ENCODE data around the gene MTG2. TPM values are rescaled to one million over a fixed set of nuclear protein-coding genes. Genes with fewer than 3 reads are reported as not detected.

MTG2 gene
- total and polyA plus RNA-seq, 2 of the 8 experiments (the other 6 are each of a cell fraction or from before 2014, with no cell fraction given) = 14.4 to 22.8 TPM

- TF ChIP-seq ATF2 (IDR thresholded peaks at IDR 0.05; ENCODE audit: low read length) (no peak), SP4 (IDR thresholded peaks at IDR 0.05; ENCODE audit: low read length) (no peak), EZH2 (IDR thresholded peaks at IDR 0.05; ENCODE audit: low read depth, low read length, severe bottlenecking) (no peak), E2F6 (IDR thresholded peaks at IDR 0.05) (no peak), KDM5A (IDR thresholded peaks at IDR 0.05; ENCODE audit: low read length) (no peak), POLR2A (IDR thresholded peaks at IDR 0.05; ENCODE audit: control extremely low read depth in 1 of 2, low read depth in 2 of 2, low read length in 2 of 2) (no peak)
- TF ChIP-seq, protein P1, sequence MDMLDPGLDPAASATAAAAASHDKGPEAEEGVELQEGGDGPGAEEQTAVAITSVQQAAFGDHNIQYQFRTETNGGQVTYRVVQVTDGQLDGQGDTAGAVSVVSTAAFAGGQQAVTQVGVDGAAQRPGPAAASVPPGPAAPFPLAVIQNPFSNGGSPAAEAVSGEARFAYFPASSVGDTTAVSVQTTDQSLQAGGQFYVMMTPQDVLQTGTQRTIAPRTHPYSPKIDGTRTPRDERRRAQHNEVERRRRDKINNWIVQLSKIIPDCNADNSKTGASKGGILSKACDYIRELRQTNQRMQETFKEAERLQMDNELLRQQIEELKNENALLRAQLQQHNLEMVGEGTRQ (IDR thresholded peaks at IDR 0.05; ENCODE audit: low read length) = no peak
These were observed 46.2 kb downstream of the MTG2 start (continued) for GRCh38 chr20:62228982-62229545.
